GM15510 (cell line): ENCODE measurements around the gene LRP3.

Experiments
- POLR2A ChIP-seq: IDR thresholded peaks from 3 replicates; pipeline ENCODE4 v1.6.1; 2011; ENCODE audit warnings: borderline replicate concordance; ENCODE audit not compliant: insufficient read length; ENCODE audit errors: extremely low read depth

The LRP3 gene

GRCh38 chr19:33220735-33221134 lies 26.6 kb downstream of the LRP3 start:
- TF ChIP-seq POLR2A: no peak

DNA sequence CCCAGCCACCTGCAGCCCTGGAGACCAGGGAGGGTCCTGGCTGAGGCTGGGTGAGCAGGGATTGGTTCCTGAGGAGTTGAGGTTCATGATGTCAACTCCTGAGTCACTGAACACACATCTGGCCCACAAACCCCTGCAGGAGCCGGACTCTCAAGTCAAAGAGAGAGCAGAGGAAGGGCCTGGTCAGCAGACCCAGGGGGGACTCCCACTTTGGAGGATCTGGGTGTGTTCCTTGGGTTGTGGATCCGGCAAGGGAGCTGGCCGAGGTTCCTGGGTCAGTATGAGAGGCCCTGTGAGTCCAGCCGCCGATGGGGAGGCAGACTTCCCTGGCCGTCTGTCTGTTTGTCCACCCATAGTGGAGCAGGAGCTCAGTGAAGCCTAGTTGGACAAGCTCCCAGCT lies 27.5 kb downstream of the LRP3 start:
- TF ChIP-seq POLR2A: no peak

DNA sequence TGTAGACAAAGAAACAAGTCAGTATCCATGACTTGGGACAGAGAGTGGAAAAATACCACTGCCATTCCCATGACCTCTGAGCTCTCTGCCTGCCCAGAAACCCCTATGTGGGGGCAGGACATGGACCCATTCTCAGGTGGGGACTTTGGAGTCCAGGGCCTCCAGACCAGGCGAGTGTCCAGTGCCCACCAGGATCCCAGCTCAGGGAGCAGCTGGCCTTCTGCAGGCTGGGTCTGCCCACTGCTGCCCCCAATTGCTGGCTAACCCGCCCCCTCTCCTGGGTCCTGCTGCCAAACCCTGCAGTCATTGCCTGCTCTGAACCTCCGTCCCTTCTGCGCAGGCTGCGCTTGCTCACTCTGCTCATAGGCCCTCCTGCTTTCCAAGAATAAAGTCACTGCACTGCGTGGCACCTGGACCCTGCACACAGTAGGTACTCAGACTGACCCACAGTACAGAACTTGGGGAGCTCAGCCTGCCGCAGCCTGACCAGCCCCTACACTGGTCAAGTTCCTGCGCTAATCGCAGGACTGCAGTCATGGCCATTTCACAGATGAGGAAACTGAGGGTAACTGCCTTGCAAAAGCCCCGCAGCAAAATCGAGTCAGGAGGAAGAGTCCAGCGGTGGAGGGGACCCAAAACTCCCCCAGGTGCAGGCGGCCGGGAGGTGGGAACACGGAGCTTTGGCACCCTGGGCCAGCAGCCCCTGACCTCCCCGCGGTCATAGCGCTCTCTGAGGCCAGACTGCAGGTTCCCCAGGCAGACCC lies 30.7 kb downstream of the LRP3 start:
- TF ChIP-seq POLR2A: no peak

GRCh38 chr19:33225458-33225926 lies 31.4 kb downstream of the LRP3 start, which contains the start of gene SLC7A10:
SLC7A10 (minus strand) TSS chr19:33225850; CDS start chr19:33225703, 147 bp downstream.
- no peak for TF ChIP-seq POLR2A

DNA sequence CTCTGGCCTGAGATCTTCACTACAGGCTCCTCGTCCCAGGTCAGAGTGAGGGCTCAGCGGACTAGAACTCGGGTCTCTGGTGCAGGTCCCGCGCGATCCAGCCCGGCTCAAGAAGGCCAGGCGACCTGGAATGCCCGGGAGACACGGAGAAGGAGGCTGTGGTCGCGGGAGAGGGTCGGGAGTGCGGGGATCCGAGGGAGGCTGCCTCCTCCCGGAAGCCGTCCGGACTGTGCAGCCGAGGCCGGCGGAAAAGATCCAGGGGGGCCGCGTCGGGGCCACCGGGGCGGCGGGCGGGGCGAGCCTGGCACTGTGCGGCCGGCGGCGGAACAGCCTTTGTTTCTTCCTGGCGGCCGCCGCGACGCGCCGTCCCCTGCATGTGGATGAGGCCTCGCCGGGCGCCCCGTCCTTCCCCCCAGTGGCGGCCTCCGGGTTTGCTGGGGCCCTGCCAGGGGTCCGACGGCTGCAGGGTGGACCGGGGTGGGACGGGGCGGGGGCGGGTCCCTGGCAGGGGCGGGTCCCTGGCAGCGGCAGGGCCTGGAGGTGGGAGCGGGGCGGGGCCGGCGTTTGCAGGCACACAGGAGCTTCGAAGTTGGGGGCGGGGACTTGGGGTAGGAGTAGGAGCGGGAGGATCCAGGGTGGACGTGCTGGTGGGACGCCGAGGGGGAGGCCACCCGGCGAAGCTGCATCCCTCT lies 32.6 kb downstream of the LRP3 start:
- no peak for TF ChIP-seq POLR2A

- TF ChIP-seq POLR2A: no peak
Observed at GRCh38 chr19:33227242-33227650, 33.1 kb downstream of the LRP3 start.

DNA sequence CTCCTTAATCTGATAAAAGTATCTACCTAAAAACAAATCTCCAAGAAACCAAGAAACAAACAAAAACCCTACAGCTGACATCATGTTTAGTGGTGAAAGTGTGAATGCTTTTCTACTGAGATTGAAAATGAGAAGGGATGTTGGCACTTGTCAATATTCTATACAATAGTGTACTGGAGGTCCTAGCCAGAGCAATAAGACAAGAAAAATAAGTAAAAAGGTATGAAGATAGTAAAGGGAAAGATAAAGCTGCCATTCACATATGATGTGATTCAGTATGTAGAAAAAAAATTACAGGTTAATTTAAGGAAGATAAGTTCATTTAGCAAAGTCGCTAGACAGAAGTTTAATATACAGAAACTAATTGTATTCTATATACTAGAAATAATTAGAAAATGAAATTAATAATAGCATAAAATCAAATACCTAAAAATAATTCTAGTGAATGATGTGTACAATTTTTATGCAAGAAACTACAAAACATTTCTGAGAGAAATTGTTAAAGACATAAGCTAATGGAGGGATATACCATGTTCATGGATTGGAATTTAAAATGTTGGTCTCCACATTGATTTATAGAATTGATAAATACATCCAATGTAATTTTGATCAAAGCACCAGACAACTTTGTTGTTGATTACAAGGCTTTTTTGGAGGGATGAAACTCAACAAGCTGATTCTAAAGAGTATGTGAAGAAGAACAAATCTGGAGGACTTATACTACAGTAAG lies 33.9 kb downstream of the LRP3 start:
- no peak for TF ChIP-seq POLR2A

- TF ChIP-seq POLR2A: no peak
Observed at GRCh38 chr19:33229962-33230361, 35.8 kb downstream of the LRP3 start.

- TF ChIP-seq POLR2A: no peak
Observed at GRCh38 chr19:33231511-33231910, 37.4 kb downstream of the LRP3 start.

DNA sequence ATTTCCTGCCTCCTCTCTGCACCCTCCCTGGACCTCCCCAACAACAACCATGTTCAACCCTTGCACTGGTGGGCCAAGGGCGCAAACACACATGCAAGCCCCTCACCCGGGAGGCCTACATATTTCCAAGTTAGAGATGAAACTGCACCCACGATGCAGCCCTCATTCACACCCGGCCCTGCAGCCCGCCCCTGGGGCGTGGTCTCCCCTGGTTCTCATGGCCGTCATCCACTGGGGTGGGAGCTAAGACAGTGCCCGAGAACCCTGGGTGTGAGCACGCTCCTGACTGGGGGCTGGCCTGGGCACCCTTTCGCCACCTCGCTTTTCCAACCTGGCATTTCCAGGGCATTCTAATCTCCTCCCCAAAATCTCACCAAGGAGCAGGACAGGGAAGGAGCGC lies 38.5 kb downstream of the LRP3 start:
- no peak for TF ChIP-seq POLR2A

DNA sequence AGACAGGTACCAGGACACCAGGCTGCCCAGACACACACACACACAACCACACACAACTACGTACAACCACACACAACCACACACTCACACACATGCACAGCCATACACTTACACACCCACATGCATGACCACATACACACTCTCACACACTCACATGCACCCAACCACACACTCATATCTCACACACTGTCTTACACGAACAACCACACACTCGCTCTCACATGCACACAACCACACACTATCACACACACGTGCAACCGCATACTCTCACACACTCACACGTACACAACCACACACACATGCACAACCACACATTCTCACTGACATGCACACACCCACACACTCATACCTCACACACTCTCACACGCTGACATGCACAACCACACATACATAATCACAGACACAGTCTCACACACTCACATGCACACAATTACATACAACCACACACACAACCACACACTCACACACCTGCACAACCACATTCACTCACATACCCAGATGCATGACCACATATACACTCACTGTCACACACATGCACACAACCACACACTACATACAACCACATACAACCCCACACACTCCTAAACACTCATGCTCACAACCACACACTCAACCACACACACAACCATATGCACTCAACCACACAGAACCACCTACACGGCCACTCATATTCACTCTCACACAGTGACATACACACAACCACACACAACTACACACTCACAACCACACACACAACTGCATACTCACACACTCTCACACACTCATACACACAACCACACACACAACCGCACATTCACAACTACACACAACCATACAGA lies 39.1 kb downstream of the LRP3 start:
- no peak for TF ChIP-seq POLR2A

DNA sequence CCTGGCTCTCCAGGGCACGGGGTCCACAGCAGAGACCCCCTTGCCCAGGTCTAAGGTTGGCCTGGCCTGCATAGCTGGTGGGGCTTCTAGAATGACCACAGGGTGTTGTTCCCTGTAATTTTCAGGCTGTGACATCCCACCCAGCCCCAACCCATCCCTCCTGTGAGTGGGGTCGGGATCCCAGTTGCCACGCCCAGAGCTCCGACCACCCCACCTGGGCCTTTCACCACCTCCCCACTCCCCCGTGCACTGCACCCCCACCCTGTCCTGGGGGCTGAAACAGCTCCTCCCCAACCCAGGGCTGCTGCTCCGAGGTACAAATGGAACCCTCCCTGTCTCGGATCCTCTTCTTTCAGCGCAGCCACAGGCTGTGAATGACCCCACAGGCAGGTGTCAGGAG lies 40.0 kb downstream of the LRP3 start:
- no peak for TF ChIP-seq POLR2A

DNA sequence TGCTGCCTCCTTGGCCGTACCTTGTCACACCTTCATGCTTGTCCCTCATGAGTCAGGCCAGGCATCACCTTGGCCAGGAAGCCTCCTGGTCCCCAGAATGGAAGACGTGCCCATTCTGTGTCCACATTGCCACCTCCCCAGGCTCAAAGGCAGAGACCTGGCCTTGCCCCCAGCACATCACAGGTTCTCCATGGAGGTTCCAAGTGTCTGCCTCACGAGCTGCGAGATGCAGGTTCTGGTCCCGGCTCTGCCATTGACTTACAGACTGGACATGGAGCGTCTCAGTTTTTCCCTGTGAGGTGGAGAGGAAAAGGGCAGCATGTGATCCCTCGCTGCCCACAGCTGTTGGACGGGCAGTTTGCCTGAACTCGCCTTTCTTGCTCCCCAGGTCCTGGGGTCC lies 40.6 kb downstream of the LRP3 start:
- no peak for TF ChIP-seq POLR2A

GRCh38 chr19:33235269-33235995 lies 41.3 kb downstream of the LRP3 start:
- TF ChIP-seq POLR2A: no peak
